WTC11 (cell line): Measurements from ENCODE around the gene CCDC141.

Experiments used
- CREB1 ChIP-seq: sonication (generic); formaldehyde crosslinking; IDR thresholded peaks from 2 replicates; pipeline ENCODE4 v1.8.0; 2023; ENCODE audit warnings: mild to moderate bottlenecking, missing genetic modification reagents
- FOXP1 ChIP-seq: sonication (generic); formaldehyde crosslinking; IDR thresholded peaks from 2 replicates; pipeline ENCODE4 v1.8.0; 2022; ENCODE audit warnings: missing genetic modification reagents, mild to moderate bottlenecking, moderate library complexity, borderline replicate concordance
- NR1H2 ChIP-seq: sonication (generic); formaldehyde crosslinking; IDR thresholded peaks from 2 replicates; pipeline ENCODE4 v1.9.0; 2021; ENCODE audit warnings: mild to moderate bottlenecking, moderate library complexity, missing genetic modification reagents
- PRRX2 ChIP-seq: fragments of 250-450 bp; sonication (Bioruptor Pico); IDR thresholded peaks from 2 replicates; pipeline ENCODE4 v1.8.0; 2021; ENCODE audit warnings: mild to moderate bottlenecking
- TCF7 ChIP-seq: sonication (generic); formaldehyde crosslinking; IDR thresholded peaks from 2 replicates; pipeline ENCODE4 v1.8.0; 2022; ENCODE audit warnings: mild to moderate bottlenecking, low read depth, missing genetic modification reagents, moderate library complexity
- TEAD4 ChIP-seq: sonication (generic); formaldehyde crosslinking; IDR thresholded peaks from 2 replicates; pipeline ENCODE4 v1.8.0; 2022; ENCODE audit warnings: mild to moderate bottlenecking, missing genetic modification reagents
- TP53 ChIP-seq: sonication (generic); formaldehyde crosslinking; IDR thresholded peaks from 2 replicates; pipeline ENCODE4 v1.8.1; 2023; ENCODE audit warnings: mild to moderate bottlenecking, missing genetic modification reagents
- ZNF263 ChIP-seq: sonication (generic); formaldehyde crosslinking; IDR thresholded peaks from 2 replicates; pipeline ENCODE4 v1.8.1; 2022; ENCODE audit warnings: low read depth, mild to moderate bottlenecking, moderate library complexity, missing genetic modification reagents
- TF ChIP-seq, protein P1 (sequence below): sonication (generic); formaldehyde crosslinking; IDR thresholded peaks from 2 replicates; pipeline ENCODE4 v1.8.0; 2023; ENCODE audit warnings: mild to moderate bottlenecking, missing genetic modification reagents
- TF ChIP-seq, protein P2 (sequence below): sonication (generic); formaldehyde crosslinking; conservative IDR thresholded peaks from 2 replicates; pipeline ENCODE4 v1.8.1; 2022; ENCODE audit warnings: mild to moderate bottlenecking, missing genetic modification reagents
- TF ChIP-seq, protein P3 (sequence below): fragments of 200-600 bp; IDR thresholded peaks from 2 replicates; pipeline ENCODE4 v1.8.0; 2022; ENCODE audit warnings: antibody characterized with exemption
- TF ChIP-seq, protein P4 (sequence below): sonication (generic); formaldehyde crosslinking; IDR thresholded peaks from 2 replicates; pipeline ENCODE4 v1.8.0; 2022; ENCODE audit warnings: mild to moderate bottlenecking, missing genetic modification reagents
- TF ChIP-seq, protein P5 (sequence below): fragments of 250-450 bp; sonication (Bioruptor Pico); IDR thresholded peaks from 2 replicates; pipeline ENCODE4 v1.8.0; 2021; ENCODE audit warnings: mild to moderate bottlenecking
- TF ChIP-seq, protein P6 (sequence below): sonication (generic); formaldehyde crosslinking; IDR thresholded peaks from 2 replicates; pipeline ENCODE4 v1.8.0; 2023; ENCODE audit warnings: missing genetic modification reagents

DNA sequence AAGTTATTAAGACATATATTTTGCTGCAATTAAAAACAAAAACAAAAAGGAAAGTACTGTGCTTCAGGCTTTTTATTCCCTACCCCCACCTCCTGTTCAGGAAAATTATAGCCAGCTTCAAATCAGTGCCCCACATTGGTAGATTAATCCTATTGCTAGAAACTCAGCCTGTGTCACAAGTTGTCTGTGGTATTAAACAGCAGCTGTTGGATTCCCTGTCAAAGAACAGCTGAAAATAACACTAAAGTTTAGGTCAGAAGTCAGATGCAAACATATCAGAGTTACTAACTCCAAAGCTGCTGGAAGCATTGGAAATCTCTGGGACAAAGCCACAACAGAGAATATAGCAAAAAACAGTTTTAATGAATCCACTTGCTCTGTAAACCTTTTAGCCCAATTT is 818 bp upstream of the CCDC141 start:
- TF ChIP-seq, protein P1, sequence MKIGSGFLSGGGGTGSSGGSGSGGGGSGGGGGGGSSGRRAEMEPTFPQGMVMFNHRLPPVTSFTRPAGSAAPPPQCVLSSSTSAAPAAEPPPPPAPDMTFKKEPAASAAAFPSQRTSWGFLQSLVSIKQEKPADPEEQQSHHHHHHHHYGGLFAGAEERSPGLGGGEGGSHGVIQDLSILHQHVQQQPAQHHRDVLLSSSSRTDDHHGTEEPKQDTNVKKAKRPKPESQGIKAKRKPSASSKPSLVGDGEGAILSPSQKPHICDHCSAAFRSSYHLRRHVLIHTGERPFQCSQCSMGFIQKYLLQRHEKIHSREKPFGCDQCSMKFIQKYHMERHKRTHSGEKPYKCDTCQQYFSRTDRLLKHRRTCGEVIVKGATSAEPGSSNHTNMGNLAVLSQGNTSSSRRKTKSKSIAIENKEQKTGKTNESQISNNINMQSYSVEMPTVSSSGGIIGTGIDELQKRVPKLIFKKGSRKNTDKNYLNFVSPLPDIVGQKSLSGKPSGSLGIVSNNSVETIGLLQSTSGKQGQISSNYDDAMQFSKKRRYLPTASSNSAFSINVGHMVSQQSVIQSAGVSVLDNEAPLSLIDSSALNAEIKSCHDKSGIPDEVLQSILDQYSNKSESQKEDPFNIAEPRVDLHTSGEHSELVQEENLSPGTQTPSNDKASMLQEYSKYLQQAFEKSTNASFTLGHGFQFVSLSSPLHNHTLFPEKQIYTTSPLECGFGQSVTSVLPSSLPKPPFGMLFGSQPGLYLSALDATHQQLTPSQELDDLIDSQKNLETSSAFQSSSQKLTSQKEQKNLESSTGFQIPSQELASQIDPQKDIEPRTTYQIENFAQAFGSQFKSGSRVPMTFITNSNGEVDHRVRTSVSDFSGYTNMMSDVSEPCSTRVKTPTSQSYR = no peak
- TF ChIP-seq, protein P2, sequence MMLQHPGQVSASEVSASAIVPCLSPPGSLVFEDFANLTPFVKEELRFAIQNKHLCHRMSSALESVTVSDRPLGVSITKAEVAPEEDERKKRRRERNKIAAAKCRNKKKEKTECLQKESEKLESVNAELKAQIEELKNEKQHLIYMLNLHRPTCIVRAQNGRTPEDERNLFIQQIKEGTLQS (CRISPR knock-in tag) = no peak
- TF ChIP-seq TP53 (no peak), ZNF263 (CRISPR knock-in tag) (no peak), TCF7 (CRISPR knock-in tag) (no peak), TEAD4 (CRISPR knock-in tag) (no peak), NR1H2 (CRISPR knock-in tag) (no peak), FOXP1 (no peak), CREB1 (CRISPR knock-in tag) (no peak), PRRX2 (CRISPR knock-in tag) (no peak)
- TF ChIP-seq, protein P3, sequence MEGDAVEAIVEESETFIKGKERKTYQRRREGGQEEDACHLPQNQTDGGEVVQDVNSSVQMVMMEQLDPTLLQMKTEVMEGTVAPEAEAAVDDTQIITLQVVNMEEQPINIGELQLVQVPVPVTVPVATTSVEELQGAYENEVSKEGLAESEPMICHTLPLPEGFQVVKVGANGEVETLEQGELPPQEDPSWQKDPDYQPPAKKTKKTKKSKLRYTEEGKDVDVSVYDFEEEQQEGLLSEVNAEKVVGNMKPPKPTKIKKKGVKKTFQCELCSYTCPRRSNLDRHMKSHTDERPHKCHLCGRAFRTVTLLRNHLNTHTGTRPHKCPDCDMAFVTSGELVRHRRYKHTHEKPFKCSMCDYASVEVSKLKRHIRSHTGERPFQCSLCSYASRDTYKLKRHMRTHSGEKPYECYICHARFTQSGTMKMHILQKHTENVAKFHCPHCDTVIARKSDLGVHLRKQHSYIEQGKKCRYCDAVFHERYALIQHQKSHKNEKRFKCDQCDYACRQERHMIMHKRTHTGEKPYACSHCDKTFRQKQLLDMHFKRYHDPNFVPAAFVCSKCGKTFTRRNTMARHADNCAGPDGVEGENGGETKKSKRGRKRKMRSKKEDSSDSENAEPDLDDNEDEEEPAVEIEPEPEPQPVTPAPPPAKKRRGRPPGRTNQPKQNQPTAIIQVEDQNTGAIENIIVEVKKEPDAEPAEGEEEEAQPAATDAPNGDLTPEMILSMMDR = no peak
- TF ChIP-seq, protein P4, sequence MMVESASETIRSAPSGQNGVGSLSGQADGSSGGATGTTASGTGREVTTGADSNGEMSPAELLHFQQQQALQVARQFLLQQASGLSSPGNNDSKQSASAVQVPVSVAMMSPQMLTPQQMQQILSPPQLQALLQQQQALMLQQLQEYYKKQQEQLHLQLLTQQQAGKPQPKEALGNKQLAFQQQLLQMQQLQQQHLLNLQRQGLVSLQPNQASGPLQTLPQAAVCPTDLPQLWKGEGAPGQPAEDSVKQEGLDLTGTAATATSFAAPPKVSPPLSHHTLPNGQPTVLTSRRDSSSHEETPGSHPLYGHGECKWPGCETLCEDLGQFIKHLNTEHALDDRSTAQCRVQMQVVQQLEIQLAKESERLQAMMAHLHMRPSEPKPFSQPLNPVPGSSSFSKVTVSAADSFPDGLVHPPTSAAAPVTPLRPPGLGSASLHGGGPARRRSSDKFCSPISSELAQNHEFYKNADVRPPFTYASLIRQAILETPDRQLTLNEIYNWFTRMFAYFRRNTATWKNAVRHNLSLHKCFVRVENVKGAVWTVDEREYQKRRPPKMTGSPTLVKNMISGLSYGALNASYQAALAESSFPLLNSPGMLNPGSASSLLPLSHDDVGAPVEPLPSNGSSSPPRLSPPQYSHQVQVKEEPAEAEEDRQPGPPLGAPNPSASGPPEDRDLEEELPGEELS (CRISPR knock-in tag) = no peak
- TF ChIP-seq, protein P5, sequence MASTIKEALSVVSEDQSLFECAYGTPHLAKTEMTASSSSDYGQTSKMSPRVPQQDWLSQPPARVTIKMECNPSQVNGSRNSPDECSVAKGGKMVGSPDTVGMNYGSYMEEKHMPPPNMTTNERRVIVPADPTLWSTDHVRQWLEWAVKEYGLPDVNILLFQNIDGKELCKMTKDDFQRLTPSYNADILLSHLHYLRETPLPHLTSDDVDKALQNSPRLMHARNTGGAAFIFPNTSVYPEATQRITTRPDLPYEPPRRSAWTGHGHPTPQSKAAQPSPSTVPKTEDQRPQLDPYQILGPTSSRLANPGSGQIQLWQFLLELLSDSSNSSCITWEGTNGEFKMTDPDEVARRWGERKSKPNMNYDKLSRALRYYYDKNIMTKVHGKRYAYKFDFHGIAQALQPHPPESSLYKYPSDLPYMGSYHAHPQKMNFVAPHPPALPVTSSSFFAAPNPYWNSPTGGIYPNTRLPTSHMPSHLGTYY = no peak
- TF ChIP-seq, protein P6, sequence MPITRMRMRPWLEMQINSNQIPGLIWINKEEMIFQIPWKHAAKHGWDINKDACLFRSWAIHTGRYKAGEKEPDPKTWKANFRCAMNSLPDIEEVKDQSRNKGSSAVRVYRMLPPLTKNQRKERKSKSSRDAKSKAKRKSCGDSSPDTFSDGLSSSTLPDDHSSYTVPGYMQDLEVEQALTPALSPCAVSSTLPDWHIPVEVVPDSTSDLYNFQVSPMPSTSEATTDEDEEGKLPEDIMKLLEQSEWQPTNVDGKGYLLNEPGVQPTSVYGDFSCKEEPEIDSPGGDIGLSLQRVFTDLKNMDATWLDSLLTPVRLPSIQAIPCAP = no peak
